A673 (cell line): ENCODE results near the gene HPSE2. TPM values are rescaled to one million over a fixed set of nuclear protein-coding genes. Genes with fewer than 3 reads are reported as not detected.
"Not testable (repeated sequence)": the region's sequence is repeated elsewhere in the genome, so short reads cannot be mapped to it uniquely, and the experiment has no call there.

Source experiments
- BruUV-seq: library from RNA; stranded (reverse); fragments of 400-500 nt; replicated peaks from 2 replicates; lab custom pipeline; 2021; lab: Mats Ljungman, UMichigan
- CTCF ChIA-PET: fragments of 300-600 bp; sonication (Branson Sonifier 250); formaldehyde crosslinking; loops from one replicate; lab custom pipeline; 2022; ENCODE audit warnings: antibody characterized with exemption; lab: Charles Lee
- POLR2A ChIA-PET: fragments of 300-600 bp; sonication (Branson Sonifier 250); formaldehyde crosslinking; loops from one replicate; lab custom pipeline; 2022; ENCODE audit warnings: antibody characterized with exemption; ENCODE audit not compliant: low non-redundant PET; lab: Charles Lee
- DNase-seq: peaks from one replicate; pipeline ENCODE4 v3.0.0-alpha.2; 2015; ENCODE audit warnings: low spot score
- H3K27ac ChIP-seq: fragments of 200-600 bp; sonication (generic); 2 replicates; pipeline ENCODE4 v1.5.1; 2016; ENCODE audit warnings: mixed run types, low read depth, mild to moderate bottlenecking, mixed read lengths, antibody characterized with exemption, low read length; ENCODE audit not compliant: poor library complexity, severe bottlenecking
- H3K27me3 ChIP-seq: fragments of 200-600 bp; sonication (generic); replicated peaks from 2 replicates; pipeline ENCODE4 v1.6.1; 2017; ENCODE audit warnings: mixed run types, low read depth, mild to moderate bottlenecking, mixed read lengths, antibody characterized with exemption, low read length; ENCODE audit not compliant: insufficient read depth, poor library complexity
- H3K36me3 ChIP-seq: fragments of 200-600 bp; sonication (generic); 2 replicates; pipeline ENCODE4 v1.6.1; 2016; ENCODE audit warnings: mixed run types, mild to moderate bottlenecking, mixed read lengths, antibody characterized with exemption, low read length; ENCODE audit not compliant: insufficient read depth, poor library complexity, severe bottlenecking
- H3K4me1 ChIP-seq: fragments of 200-600 bp; sonication (generic); 2 replicates; pipeline ENCODE4 v1.6.1; 2017; ENCODE audit warnings: mixed run types, mild to moderate bottlenecking, mixed read lengths, antibody characterized with exemption, low read length; ENCODE audit not compliant: insufficient read depth, poor library complexity, severe bottlenecking
- H3K4me3 ChIP-seq: fragments of 200-600 bp; sonication (generic); 2 replicates; pipeline ENCODE4 v1.5.1; 2016; ENCODE audit warnings: low read depth, mixed run types, mild to moderate bottlenecking, mixed read lengths, low read length; ENCODE audit not compliant: poor library complexity, severe bottlenecking
- H3K9me3 ChIP-seq: fragments of 200-600 bp; sonication (generic); 2 replicates; pipeline ENCODE4 v1.6.1; 2016; ENCODE audit warnings: mixed run types, low read depth, mild to moderate bottlenecking, mixed read lengths, antibody characterized with exemption, low read length; ENCODE audit not compliant: poor library complexity, severe bottlenecking
- EZH2 ChIP-seq: fragments of 200-600 bp; sonication (generic); IDR thresholded peaks from 2 replicates; pipeline ENCODE4 v1.6.1; 2017; ENCODE audit warnings: borderline replicate concordance, low read depth, mild to moderate bottlenecking, mixed read lengths, antibody characterized with exemption, low read length; ENCODE audit not compliant: poor library complexity, severe bottlenecking
- intact Hi-C: fragments of 100-400 bp; cut with micrococcal nuclease; formaldehyde crosslinking; loops from one replicate; pipeline ENCODE4 v1.10.0; 2022; ENCODE audit not compliant: unreplicated experiment
- total RNA-seq: library from RNA; stranded (reverse); gene quantifications from 2 replicates; pipeline ENCODE4 v1.2.3, GENCODE V29; 2021
- TF ChIP-seq, protein P1 (sequence below): fragments of 300-800, 200-600 bp; sonication (generic); conservative IDR thresholded peaks from 2 replicates; pipeline ENCODE4 v1.5.1; 2017; ENCODE audit warnings: low read depth, mild to moderate bottlenecking, antibody characterized with exemption, low read length, moderate library complexity, mixed read lengths

HPSE2 gene
- total RNA-seq, 1 experiment from 2014 or later, result not detected

DNA sequence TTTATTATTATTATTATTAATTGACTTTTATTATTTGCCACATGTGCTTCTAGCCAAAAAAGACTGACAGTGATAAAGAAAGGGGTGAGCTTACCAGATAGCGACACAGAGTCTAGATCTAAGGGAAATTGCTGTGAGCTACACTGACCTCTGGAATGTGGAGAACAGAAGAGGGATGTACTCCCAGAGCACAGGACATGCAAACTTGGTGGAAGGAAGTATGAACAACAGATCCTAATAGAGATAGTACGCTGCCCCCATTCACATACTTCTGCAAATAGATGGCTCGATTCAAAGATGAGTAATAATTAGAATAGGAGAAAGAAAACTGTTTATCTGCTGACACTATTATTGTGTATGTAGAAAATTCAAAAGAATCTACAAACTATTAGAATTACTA, 679.6 kb downstream of the HPSE2 start:
- Histone ChIP-seq H3K4me3 (no peak overlapping the region), H3K27me3 (peaks cover 7% of the 10 kb centered on the region), H3K9me3 (no peaks in the 10 kb centered on the region), H3K36me3 (no peaks in the 10 kb centered on the region), H3K4me1 (no peaks in the 10 kb centered on the region), H3K27ac (no peak overlapping the region)
- no peak for TF ChIP-seq EZH2
- TF ChIP-seq, protein P1, sequence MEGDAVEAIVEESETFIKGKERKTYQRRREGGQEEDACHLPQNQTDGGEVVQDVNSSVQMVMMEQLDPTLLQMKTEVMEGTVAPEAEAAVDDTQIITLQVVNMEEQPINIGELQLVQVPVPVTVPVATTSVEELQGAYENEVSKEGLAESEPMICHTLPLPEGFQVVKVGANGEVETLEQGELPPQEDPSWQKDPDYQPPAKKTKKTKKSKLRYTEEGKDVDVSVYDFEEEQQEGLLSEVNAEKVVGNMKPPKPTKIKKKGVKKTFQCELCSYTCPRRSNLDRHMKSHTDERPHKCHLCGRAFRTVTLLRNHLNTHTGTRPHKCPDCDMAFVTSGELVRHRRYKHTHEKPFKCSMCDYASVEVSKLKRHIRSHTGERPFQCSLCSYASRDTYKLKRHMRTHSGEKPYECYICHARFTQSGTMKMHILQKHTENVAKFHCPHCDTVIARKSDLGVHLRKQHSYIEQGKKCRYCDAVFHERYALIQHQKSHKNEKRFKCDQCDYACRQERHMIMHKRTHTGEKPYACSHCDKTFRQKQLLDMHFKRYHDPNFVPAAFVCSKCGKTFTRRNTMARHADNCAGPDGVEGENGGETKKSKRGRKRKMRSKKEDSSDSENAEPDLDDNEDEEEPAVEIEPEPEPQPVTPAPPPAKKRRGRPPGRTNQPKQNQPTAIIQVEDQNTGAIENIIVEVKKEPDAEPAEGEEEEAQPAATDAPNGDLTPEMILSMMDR, result no peak
- intact Hi-C loops, result no loop called here
- POLR2A ChIA-PET, result no interaction called here
- DNase-seq, result no peak
- no TSS peak for BruUV-seq
- CTCF ChIA-PET, result no interaction called here

DNA sequence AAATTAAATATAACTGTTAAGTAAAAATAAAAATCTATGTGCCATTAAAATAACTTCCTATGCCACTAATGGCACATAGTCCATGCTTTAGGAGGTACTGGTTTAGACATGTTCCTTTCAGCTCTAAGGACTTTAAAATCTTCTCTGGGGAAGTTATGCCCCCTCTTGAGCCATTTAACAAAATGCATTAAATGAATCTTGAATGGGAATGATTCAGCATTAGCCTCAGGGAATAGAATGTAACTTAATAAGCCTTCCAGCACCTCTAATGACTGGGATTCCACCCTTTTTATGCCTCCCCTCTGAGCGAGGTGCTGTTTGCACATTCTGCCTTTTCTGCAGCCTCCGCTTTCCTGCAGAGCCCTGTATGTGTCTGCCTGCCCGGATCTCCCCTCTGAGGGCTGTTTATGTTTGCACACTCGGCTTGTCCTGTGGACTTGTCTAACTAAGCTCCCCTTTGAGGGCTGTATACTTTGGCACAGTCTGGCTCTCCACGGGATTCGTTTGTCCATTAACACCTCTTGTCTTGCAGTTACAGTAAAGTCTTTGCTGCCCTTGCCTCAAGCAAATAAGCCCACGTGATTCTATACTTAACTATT, 680.5 kb downstream of the HPSE2 start:
- Histone ChIP-seq H3K4me3 (no peak overlapping the region), H3K27ac (no peak overlapping the region), H3K27me3 (peaks cover 7% of the 10 kb centered on the region), H3K36me3 (no peaks in the 10 kb centered on the region), H3K4me1 (no peaks in the 10 kb centered on the region), H3K9me3 (no peaks in the 10 kb centered on the region)
- no TSS peak for BruUV-seq
- peak; percentile 41 for DNase-seq
- CTCF ChIA-PET, result no interaction called here
- TF ChIP-seq, protein P1, result no peak
- no peak for TF ChIP-seq EZH2
- POLR2A ChIA-PET, result no interaction called here
- intact Hi-C loops, result no loop called here

DNA sequence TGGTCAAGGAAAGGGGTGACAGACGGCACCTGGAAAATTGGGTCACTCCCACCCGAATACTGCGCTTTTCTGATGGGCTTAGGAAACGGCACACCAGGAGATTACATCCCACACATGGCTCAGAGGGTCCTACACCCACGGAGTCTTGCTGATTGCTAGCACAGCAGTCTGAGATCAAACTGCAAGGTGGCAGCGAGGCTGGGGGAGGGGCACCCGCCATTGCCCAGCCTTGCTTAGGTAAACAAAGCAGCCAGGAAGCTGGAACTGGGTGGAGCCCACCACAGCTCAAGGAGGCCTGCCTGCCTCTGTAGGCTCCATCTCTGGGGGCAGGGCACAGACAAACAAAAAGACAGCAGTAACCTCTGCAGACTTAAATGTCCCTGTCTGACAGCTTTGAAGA, 694.1 kb downstream of the HPSE2 start:
- BruUV-seq, CTCF ChIA-PET: not testable (repeated sequence)

DNA sequence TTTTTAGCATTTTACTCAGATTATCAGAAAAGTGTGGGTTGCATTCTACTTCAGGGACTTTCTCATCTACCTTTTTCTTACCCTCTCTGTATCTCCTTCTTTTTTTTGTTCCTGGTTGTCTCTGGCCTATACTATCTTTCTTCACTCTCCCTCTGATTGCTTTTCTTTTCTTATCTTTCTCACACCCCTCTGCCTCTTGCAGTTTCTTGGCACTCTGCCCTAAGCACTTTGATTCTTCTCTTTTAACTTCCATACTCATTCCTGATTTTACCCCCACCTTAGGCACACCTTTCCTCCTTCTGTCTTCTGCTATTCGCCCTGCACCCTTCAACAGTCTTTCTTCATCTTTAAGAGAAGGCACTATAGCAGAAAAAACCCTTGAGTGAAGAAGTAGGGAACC, 696.1 kb downstream of the HPSE2 start:
- ChIA-PET POLR2A (no interaction called here), CTCF (no interaction called here)
- intact Hi-C loops, result no loop called here
- Histone ChIP-seq H3K9me3 (no peaks in the 10 kb centered on the region), H3K36me3 (no peaks in the 10 kb centered on the region), H3K27me3 (peaks cover 20% of the 10 kb centered on the region), H3K27ac (no peak overlapping the region), H3K4me1 (no peaks in the 10 kb centered on the region), H3K4me3 (no peak overlapping the region)
- no peak for DNase-seq
- TF ChIP-seq EZH2, result no peak
- TF ChIP-seq, protein P1, result no peak
- BruUV-seq, result no TSS peak

More for the DNA sequence above, 694.1 kb downstream of the HPSE2 start:
- POLR2A ChIA-PET, H3K4me1 ChIP-seq, H3K27me3 ChIP-seq, intact Hi-C loops, H3K9me3 ChIP-seq, H3K4me3 ChIP-seq, H3K36me3 ChIP-seq, DNase-seq, H3K27ac ChIP-seq: not testable (repeated sequence)
